PFSK-1 (cell line): ENCODE data around the gene RSU1.

Experiments used
- FOXP2 ChIP-seq: optimal IDR thresholded peaks from 2 replicates; pipeline ENCODE3; 2011; ENCODE audit warnings: borderline replicate concordance, control low read depth, inconsistent platforms; ENCODE audit not compliant: insufficient read depth; ENCODE audit errors: extremely low read length, extremely low read depth
- POLR2AphosphoS5 ChIP-seq: IDR thresholded peaks from 2 replicates; pipeline ENCODE4 v1.6.1; 2012; ENCODE audit warnings: low read depth, mild to moderate bottlenecking, control low read depth, low read length, moderate library complexity
- REST ChIP-seq, 2 experiments: IDR thresholded peaks; 2 replicates each; pipeline versions ENCODE4 v1.6.1 to v1.8.0; 2011 to 2012; ENCODE audit warnings: low read depth in 2 of 2, low read length in 2 of 2, control low read depth in 1 of 2, inconsistent platforms in 1 of 2, mild to moderate bottlenecking in 1 of 2, moderate library complexity in 1 of 2; ENCODE audit not compliant: insufficient read depth in 1 of 2
- SIN3A ChIP-seq: IDR thresholded peaks from 2 replicates; pipeline ENCODE4 v1.6.1; 2012; ENCODE audit warnings: mild to moderate bottlenecking, low read length, moderate library complexity, borderline replicate concordance; ENCODE audit not compliant: insufficient read depth
- TAF1 ChIP-seq: IDR thresholded peaks from 2 replicates; pipeline ENCODE4 v1.6.1; 2012; ENCODE audit warnings: low read length, control low read depth, borderline replicate concordance; ENCODE audit not compliant: insufficient read depth

The RSU1 gene

GRCh38 chr10:16828114-16828568, 10.9 kb upstream of the RSU1 start:
- TF ChIP-seq FOXP2: no peak
- no peak for TF ChIP-seq TAF1
- no peak for TF ChIP-seq SIN3A
- TF ChIP-seq REST (IDR thresholded peaks at IDR 0.05; ENCODE audit: insufficient read depth in 1 of 2, low read depth in 2 of 2, low read length in 2 of 2): no peak
- TF ChIP-seq POLR2AphosphoS5: no peak

- no peak for TF ChIP-seq SIN3A
- TF ChIP-seq TAF1: no peak
- no peak for TF ChIP-seq REST (IDR thresholded peaks at IDR 0.05; ENCODE audit: insufficient read depth in 1 of 2, low read depth in 2 of 2, low read length in 2 of 2)
- TF ChIP-seq FOXP2: no peak
- TF ChIP-seq POLR2AphosphoS5: no peak
These were observed 5.6 kb upstream of the RSU1 start for GRCh38 chr10:16822726-16823360.

- TF ChIP-seq FOXP2 (no peak), SIN3A (no peak), TAF1 (no peak), POLR2AphosphoS5 (no peak), REST (IDR thresholded peaks at IDR 0.05; ENCODE audit: insufficient read depth in 1 of 2, low read depth in 2 of 2, low read length in 2 of 2) (no peak)
These were observed 4.8 kb upstream of the RSU1 start for GRCh38 chr10:16822027-16822426.

GRCh38 chr10:16820421-16820820, 3.2 kb upstream of the RSU1 start:
- no peak for TF ChIP-seq TAF1
- no peak for TF ChIP-seq SIN3A
- no peak for TF ChIP-seq POLR2AphosphoS5
- no peak for TF ChIP-seq REST (IDR thresholded peaks at IDR 0.05; ENCODE audit: insufficient read depth in 1 of 2, low read depth in 2 of 2, low read length in 2 of 2)
- no peak for TF ChIP-seq FOXP2

- no peak for TF ChIP-seq TAF1
- no peak for TF ChIP-seq POLR2AphosphoS5
- no peak for TF ChIP-seq SIN3A
- no peak for TF ChIP-seq FOXP2
- TF ChIP-seq REST (IDR thresholded peaks at IDR 0.05; ENCODE audit: insufficient read depth in 1 of 2, low read depth in 2 of 2, low read length in 2 of 2): peak in 1 of 2 experiments; percentile 77; a peak in 2 of 4 replicates
These were observed 2.8 kb upstream of the RSU1 start for GRCh38 chr10:16820018-16820417.
